DND-41 (cell line): ENCODE measurements around the gene APPBP2.

Experiments used
- ATAC-seq: fragments of 200-7000 bp; cut with Tn5 transposase; 3 replicates; pipeline ENCODE4 v1.9.1; 2021; ENCODE audit warnings: low read depth; ENCODE audit not compliant: insufficient read depth
- DNase-seq: peaks from one replicate; pipeline ENCODE4 v3.0.0-alpha.2; 2020
- H2AFZ ChIP-seq: 2 replicates; pipeline ENCODE4 v1.6.0; 2012; ENCODE audit warnings: low read depth, low read length
- H3K27ac ChIP-seq: 2 replicates; pipeline ENCODE4 v1.5.1; 2012; ENCODE audit warnings: low read length, inconsistent platforms
- H3K27me3 ChIP-seq: fragments of 200-600 bp; sonication (generic); 2 replicates; pipeline ENCODE4 v1.6.0; 2012; ENCODE audit warnings: low read length, mild to moderate bottlenecking, inconsistent platforms; ENCODE audit not compliant: insufficient read depth, poor library complexity
- H3K36me3 ChIP-seq: 2 replicates; pipeline ENCODE4 v1.5.1; 2012; ENCODE audit warnings: low read length, inconsistent platforms; ENCODE audit not compliant: insufficient read depth
- H3K4me1 ChIP-seq: 2 replicates; pipeline ENCODE4 v1.5.1; 2012; ENCODE audit warnings: mild to moderate bottlenecking, low read length; ENCODE audit not compliant: insufficient read depth
- H3K4me2 ChIP-seq: 2 replicates; pipeline ENCODE4 v1.6.0; 2012; ENCODE audit warnings: mild to moderate bottlenecking, moderate library complexity, low read length, inconsistent platforms; ENCODE audit not compliant: insufficient read depth
- H3K4me3 ChIP-seq, 2 experiments: fragments of 200-600 bp in 1 of 2; shearing (Covaris generic) in 1 of 2; 2 replicates each; pipeline ENCODE4 v1.5.1; 2012 to 2016; ENCODE audit warnings: inconsistent platforms in 2 of 2, low read length in 2 of 2, mild to moderate bottlenecking in 2 of 2, low read depth in 1 of 2, moderate library complexity in 1 of 2
- H3K79me2 ChIP-seq: 2 replicates; pipeline ENCODE4 v1.6.0; 2012; ENCODE audit warnings: low read length, inconsistent platforms; ENCODE audit not compliant: insufficient read depth
- H3K9ac ChIP-seq: 2 replicates; pipeline ENCODE4 v1.6.0; 2012; ENCODE audit warnings: low read depth, mild to moderate bottlenecking, inconsistent platforms, low read length, moderate library complexity
- H3K9me3 ChIP-seq: 2 replicates; pipeline ENCODE4 v1.5.1; 2012; ENCODE audit warnings: low read length, moderate library complexity, mild to moderate bottlenecking, inconsistent platforms; ENCODE audit not compliant: insufficient read depth, severe bottlenecking
- H4K20me1 ChIP-seq: 2 replicates; pipeline ENCODE4 v1.6.0; 2012; ENCODE audit warnings: low read length; ENCODE audit not compliant: insufficient read depth
- EZH2 ChIP-seq: IDR thresholded peaks from 3 replicates; pipeline ENCODE4 v1.6.1; 2012; ENCODE audit warnings: borderline replicate concordance, low read depth, mild to moderate bottlenecking, moderate library complexity, low read length, inconsistent platforms; ENCODE audit not compliant: severe bottlenecking
- TF ChIP-seq, protein P1 (sequence below): IDR thresholded peaks from 2 replicates; pipeline ENCODE4 v1.5.1; 2012; ENCODE audit warnings: borderline replicate concordance, low read length, moderate library complexity, mild to moderate bottlenecking; ENCODE audit not compliant: poor library complexity, severe bottlenecking; ENCODE audit errors: extremely low read depth

The APPBP2 gene

DNA sequence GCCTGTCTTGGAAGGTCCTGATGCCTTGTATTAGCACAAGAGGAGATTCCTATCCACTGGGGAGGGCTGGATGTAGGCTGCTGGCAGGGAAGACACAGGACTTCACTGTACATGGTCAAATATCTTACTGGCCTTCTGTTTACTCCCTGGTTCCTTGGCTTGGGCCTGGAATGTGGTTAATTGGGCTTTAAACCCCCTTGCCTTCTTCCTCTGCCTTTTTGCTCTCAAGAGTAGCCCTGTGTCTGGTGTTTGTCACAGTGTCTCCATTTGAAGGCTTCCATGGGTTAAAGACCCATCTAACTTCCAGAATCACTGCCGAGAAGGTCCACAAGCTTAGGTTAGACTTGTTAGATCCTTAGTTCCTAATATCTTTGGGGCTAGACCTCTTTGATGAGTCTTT lies 110.9 kb downstream of the APPBP2 start:
- no peak overlapping the region for H3K27ac ChIP-seq
- H3K36me3 ChIP-seq = no peaks in the 10 kb centered on the region
- no peaks in the 10 kb centered on the region for H3K4me1 ChIP-seq
- H3K4me2 ChIP-seq = no peak overlapping the region
- no peak overlapping the region for H3K4me3 ChIP-seq
- no peaks in the 10 kb centered on the region for H4K20me1 ChIP-seq
- no peak for ATAC-seq
- H3K79me2 ChIP-seq = no peaks in the 10 kb centered on the region
- TF ChIP-seq, protein P1, sequence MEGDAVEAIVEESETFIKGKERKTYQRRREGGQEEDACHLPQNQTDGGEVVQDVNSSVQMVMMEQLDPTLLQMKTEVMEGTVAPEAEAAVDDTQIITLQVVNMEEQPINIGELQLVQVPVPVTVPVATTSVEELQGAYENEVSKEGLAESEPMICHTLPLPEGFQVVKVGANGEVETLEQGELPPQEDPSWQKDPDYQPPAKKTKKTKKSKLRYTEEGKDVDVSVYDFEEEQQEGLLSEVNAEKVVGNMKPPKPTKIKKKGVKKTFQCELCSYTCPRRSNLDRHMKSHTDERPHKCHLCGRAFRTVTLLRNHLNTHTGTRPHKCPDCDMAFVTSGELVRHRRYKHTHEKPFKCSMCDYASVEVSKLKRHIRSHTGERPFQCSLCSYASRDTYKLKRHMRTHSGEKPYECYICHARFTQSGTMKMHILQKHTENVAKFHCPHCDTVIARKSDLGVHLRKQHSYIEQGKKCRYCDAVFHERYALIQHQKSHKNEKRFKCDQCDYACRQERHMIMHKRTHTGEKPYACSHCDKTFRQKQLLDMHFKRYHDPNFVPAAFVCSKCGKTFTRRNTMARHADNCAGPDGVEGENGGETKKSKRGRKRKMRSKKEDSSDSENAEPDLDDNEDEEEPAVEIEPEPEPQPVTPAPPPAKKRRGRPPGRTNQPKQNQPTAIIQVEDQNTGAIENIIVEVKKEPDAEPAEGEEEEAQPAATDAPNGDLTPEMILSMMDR = no peak
- no peak for TF ChIP-seq EZH2
- DNase-seq = no peak
- peaks cover 1% of the 10 kb centered on the region for H3K9me3 ChIP-seq
- no peak overlapping the region for H3K9ac ChIP-seq
- H3K27me3 ChIP-seq = no peaks in the 10 kb centered on the region
- no peak overlapping the region for H2AFZ ChIP-seq

DNA sequence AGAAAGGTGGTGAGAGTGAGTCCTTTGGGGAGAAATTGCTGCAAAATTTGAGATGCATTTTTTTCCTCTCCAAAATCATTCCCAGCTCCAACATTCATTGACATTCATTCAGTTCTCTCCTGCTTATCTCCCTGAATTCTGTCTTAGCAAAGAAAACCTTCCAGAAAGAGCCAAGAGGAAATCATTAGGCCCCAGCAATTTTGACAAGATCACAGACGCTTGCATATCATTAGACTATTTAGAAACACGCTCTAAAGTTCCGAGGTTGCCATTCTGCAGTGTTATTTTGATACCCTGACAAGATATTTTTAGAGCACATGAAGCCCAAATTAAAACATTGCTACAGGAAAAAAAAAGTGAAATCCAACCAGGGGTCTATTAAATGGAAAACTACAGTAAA lies 113.3 kb downstream of the APPBP2 start:
- TF ChIP-seq EZH2 = no peak
- TF ChIP-seq, protein P1 = no peak
- H2AFZ ChIP-seq = no peak overlapping the region
- no peak for DNase-seq

DNA sequence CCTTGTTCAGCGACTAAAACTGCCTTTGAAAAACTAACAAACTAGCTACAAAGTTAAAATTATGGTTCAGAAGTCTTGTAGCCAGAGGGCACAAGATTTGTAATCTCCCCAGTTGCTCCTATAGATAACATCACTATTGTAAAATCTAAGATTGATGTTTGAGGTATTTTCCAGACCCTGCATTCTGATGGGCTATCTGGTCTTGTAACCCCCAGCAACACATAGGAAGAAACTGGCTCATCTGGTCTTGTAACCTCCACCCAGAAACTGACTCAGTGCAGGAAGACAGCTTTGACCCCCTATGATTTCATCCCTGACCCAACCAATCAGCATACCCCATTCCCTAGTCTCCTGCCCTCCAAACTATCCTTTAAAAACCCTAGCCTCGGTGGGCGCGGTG lies 116.0 kb downstream of the APPBP2 start:
- no peak for TF ChIP-seq EZH2
- TF ChIP-seq, protein P1 = no peak
- peaks cover 4% of the 10 kb centered on the region for H3K9me3 ChIP-seq
- no peak for DNase-seq
- H3K4me3 ChIP-seq = no peak overlapping the region
- no peak for ATAC-seq
- H3K27me3 ChIP-seq = no peaks in the 10 kb centered on the region
- H3K27ac ChIP-seq = no peak overlapping the region
- H3K79me2 ChIP-seq = no peaks in the 10 kb centered on the region
- H3K4me2 ChIP-seq = no peak overlapping the region
- no peaks in the 10 kb centered on the region for H3K4me1 ChIP-seq
- H2AFZ ChIP-seq = no peak overlapping the region
- H3K36me3 ChIP-seq = no peaks in the 10 kb centered on the region
- no peak overlapping the region for H3K9ac ChIP-seq
- no peaks in the 10 kb centered on the region for H4K20me1 ChIP-seq

More for the DNA sequence above, 113.3 kb downstream of the APPBP2 start:
- H3K4me2 ChIP-seq = no peak overlapping the region
- no peaks in the 10 kb centered on the region for H3K79me2 ChIP-seq
- H3K36me3 ChIP-seq = no peaks in the 10 kb centered on the region
- H3K4me3 ChIP-seq = no peak overlapping the region
- ATAC-seq = no peak
- H4K20me1 ChIP-seq = no peaks in the 10 kb centered on the region
- H3K9ac ChIP-seq = no peak overlapping the region
- H3K9me3 ChIP-seq = peaks cover 4% of the 10 kb centered on the region
- no peaks in the 10 kb centered on the region for H3K4me1 ChIP-seq
- no peaks in the 10 kb centered on the region for H3K27me3 ChIP-seq
- no peak overlapping the region for H3K27ac ChIP-seq

DNA sequence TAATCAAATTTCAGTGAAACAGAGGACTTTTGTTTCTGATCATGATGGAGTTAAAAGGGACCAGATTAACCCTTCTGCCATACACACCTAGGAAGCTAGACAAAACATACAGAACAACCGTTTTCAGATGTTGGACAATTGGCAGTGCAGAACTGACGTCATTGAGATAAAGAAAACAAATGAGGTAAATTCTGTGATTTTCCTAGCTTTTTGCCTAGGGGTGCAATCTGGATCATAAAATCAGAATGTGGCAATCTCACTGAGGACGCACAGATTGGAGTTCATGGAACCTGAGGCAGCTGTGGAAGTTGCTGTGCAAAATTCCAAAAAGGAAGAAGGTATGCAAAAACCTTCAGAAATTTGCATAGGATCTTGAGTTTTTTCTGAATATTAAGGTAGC lies 119.2 kb downstream of the APPBP2 start:
- TF ChIP-seq EZH2 = no peak
- TF ChIP-seq, protein P1 = no peak
- no peak overlapping the region for H3K27ac ChIP-seq
- H4K20me1 ChIP-seq = no peaks in the 10 kb centered on the region
- H3K4me2 ChIP-seq = no peak overlapping the region
- H3K9me3 ChIP-seq = peaks cover 4% of the 10 kb centered on the region
- no peak overlapping the region for H2AFZ ChIP-seq
- DNase-seq (no peak), ATAC-seq (no peak)
- H3K4me3 ChIP-seq = no peak overlapping the region
- no peaks in the 10 kb centered on the region for H3K27me3 ChIP-seq
- no peaks in the 10 kb centered on the region for H3K79me2 ChIP-seq
- no peaks in the 10 kb centered on the region for H3K36me3 ChIP-seq
- H3K4me1 ChIP-seq = no peaks in the 10 kb centered on the region
- no peak overlapping the region for H3K9ac ChIP-seq
